Measurements from ENCODE around the gene MAN1A1. TPM values are rescaled to one million over a fixed set of nuclear protein-coding genes. Genes with fewer than 3 reads are reported as not detected.

MAN1A1 gene
- polyA plus RNA-seq, 3 donors = 11.0 to 20.4 (median 16.1) TPM

DNA sequence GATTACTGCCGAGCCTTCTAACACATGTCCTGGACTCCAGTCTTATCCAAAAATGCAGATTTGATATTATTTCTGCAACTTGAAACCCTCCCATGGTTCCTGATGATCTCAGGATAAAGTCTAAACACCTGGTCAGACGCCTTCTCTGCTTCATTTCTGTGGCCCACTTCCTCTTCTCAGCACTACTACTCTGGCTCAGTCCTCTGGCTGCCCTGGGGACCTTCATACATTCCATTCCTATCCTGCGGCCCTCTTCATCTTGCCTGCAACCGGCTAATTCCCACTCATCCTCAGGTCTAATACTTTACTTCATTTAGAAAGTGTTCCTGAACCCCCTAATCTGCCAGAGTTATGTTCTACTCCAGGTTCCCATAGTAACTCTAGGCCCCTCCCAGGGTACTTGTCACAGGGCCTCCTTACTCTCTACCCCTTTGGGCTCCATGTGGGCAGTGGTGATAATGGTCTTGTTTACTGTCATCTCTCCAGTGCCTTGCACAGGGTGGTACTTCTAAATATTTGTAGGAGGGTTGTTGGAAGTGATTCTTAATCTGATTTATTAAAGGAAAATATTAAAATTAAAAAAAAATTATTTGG, 18.9 kb downstream of the MAN1A1 start:
- Mint-ChIP-seq H3K27me3 (ENCODE audit: low read depth in 3 of 3) (no peaks in the 10 kb centered on the region), H3K27ac (peak overlapping the region in 1 of 7 donors; percentile 78), H3K9me3 (no peaks in the 10 kb centered on the region), H3K36me3 (peaks cover 24 to 26% of the 10 kb centered on the region in 2 donors), H3K4me1 (peaks cover 16% of the 10 kb centered on the region), H3K4me3 (no peak overlapping the region)
- Histone ChIP-seq H3K4me3 (replicated peaks in 1 of 3; ENCODE audit: low read depth in 2 of 3, low read length in 3 of 3) (no peak overlapping the region), H4K20me1 (ENCODE audit: insufficient read depth, low read length) (peaks cover 4% of the 10 kb centered on the region), H3K9me3 (replicated peaks in 1 of 2; ENCODE audit: control insufficient read depth in 1 of 2, insufficient read depth in 1 of 2, low read length in 2 of 2) (no peaks in the 10 kb centered on the region), H3K9ac (ENCODE audit: insufficient read depth, low read length, poor library complexity, severe bottlenecking) (no peak overlapping the region), H3K27me3 (ENCODE audit: control insufficient read depth in 2 of 2, insufficient read depth in 2 of 2, low read length in 2 of 2) (no peaks in the 10 kb centered on the region), H3K27ac (ENCODE audit: low read depth in 1 of 2, low read length in 2 of 2) (no peak overlapping the region), H3K4me1 (ENCODE audit: control insufficient read depth in 1 of 2, insufficient read depth in 2 of 2, low read length in 2 of 2) (peaks cover 11 to 13% of the 10 kb centered on the region in 2 donors), H3K4me2 (replicated peaks; ENCODE audit: extremely low read depth, low read length, poor library complexity, severe bottlenecking) (no peak overlapping the region), H3K36me3 (replicated peaks in 1 of 2; ENCODE audit: control insufficient read depth in 1 of 2, insufficient read depth in 2 of 2, low read length in 2 of 2) (peaks cover 2 to 18% of the 10 kb centered on the region in 2 donors), H3K79me2 (ENCODE audit: insufficient read depth, low read length) (peaks cover 45% of the 10 kb centered on the region), H2AFZ (ENCODE audit: insufficient read depth, low read depth, low read length, poor library complexity, severe bottlenecking) (no peak overlapping the region)
- no peak for DNase-seq
- intact Hi-C loops (cut with micrococcal nuclease) = no loop called here
- TF ChIP-seq, protein P1, sequence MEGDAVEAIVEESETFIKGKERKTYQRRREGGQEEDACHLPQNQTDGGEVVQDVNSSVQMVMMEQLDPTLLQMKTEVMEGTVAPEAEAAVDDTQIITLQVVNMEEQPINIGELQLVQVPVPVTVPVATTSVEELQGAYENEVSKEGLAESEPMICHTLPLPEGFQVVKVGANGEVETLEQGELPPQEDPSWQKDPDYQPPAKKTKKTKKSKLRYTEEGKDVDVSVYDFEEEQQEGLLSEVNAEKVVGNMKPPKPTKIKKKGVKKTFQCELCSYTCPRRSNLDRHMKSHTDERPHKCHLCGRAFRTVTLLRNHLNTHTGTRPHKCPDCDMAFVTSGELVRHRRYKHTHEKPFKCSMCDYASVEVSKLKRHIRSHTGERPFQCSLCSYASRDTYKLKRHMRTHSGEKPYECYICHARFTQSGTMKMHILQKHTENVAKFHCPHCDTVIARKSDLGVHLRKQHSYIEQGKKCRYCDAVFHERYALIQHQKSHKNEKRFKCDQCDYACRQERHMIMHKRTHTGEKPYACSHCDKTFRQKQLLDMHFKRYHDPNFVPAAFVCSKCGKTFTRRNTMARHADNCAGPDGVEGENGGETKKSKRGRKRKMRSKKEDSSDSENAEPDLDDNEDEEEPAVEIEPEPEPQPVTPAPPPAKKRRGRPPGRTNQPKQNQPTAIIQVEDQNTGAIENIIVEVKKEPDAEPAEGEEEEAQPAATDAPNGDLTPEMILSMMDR (IDR thresholded peaks at IDR 0.05) = no peak
- 84% methylated on average over 4 of the region's 4 CpGs for WGBS (ENCODE audit: insufficient coverage)

GRCh38 chr6:119329794-119330180, 19.8 kb downstream of the MAN1A1 start:
- peaks cover 3 to 5% of the 10 kb centered on the region in 2 donors for H3K4me1 ChIP-seq (ENCODE audit: control insufficient read depth in 1 of 2, insufficient read depth in 2 of 2, low read length in 2 of 2)
- no peaks in the 10 kb centered on the region for H3K9me3 ChIP-seq (replicated peaks in 1 of 2; ENCODE audit: control insufficient read depth in 1 of 2, insufficient read depth in 1 of 2, low read length in 2 of 2)
- intact Hi-C loops (cut with micrococcal nuclease) = no loop called here
- peaks cover 5% of the 10 kb centered on the region for H4K20me1 ChIP-seq (ENCODE audit: insufficient read depth, low read length)
- H3K36me3 ChIP-seq (replicated peaks in 1 of 2; ENCODE audit: control insufficient read depth in 1 of 2, insufficient read depth in 2 of 2, low read length in 2 of 2) = peaks cover 2 to 18% of the 10 kb centered on the region in 2 donors
- no peak overlapping the region for H3K4me3 Mint-ChIP-seq
- no peak overlapping the region for H3K9ac ChIP-seq (ENCODE audit: insufficient read depth, low read length, poor library complexity, severe bottlenecking)
- H3K36me3 Mint-ChIP-seq = peaks cover 24 to 29% of the 10 kb centered on the region in 2 donors
- no peak overlapping the region for H3K4me3 ChIP-seq (replicated peaks in 1 of 3; ENCODE audit: low read depth in 2 of 3, low read length in 3 of 3)
- no peak overlapping the region for H3K4me2 ChIP-seq (replicated peaks; ENCODE audit: extremely low read depth, low read length, poor library complexity, severe bottlenecking)
- no peaks in the 10 kb centered on the region for H3K27me3 ChIP-seq (ENCODE audit: control insufficient read depth in 2 of 2, insufficient read depth in 2 of 2, low read length in 2 of 2)
- no peak overlapping the region for H2AFZ ChIP-seq (ENCODE audit: insufficient read depth, low read depth, low read length, poor library complexity, severe bottlenecking)
- peaks cover 45% of the 10 kb centered on the region for H3K79me2 ChIP-seq (ENCODE audit: insufficient read depth, low read length)
- peaks cover 8% of the 10 kb centered on the region for H3K4me1 Mint-ChIP-seq
- H3K27me3 Mint-ChIP-seq (ENCODE audit: low read depth in 3 of 3) = no peaks in the 10 kb centered on the region
- no peaks in the 10 kb centered on the region for H3K9me3 Mint-ChIP-seq
- TF ChIP-seq, protein P1 (IDR thresholded peaks at IDR 0.05) = no peak
- no peak overlapping the region for H3K27ac ChIP-seq (ENCODE audit: low read depth in 1 of 2, low read length in 2 of 2)
- peak overlapping the region in 1 of 7 donors; percentile 19 for H3K27ac Mint-ChIP-seq
- no peak for DNase-seq

All from CD14-positive monocyte (primary cell).